Spleen (tissue), 3 donors: ENCODE results near the gene TEAD1.

Source experiments
- POLR2A ChIP-seq, 3 donors: fragments of 450-650 bp; IDR thresholded peaks; one replicate each; pipeline ENCODE4 v1.5.1; 2017; ENCODE audit warnings: antibody characterized with exemption in 3 of 3, mild to moderate bottlenecking in 1 of 3
- POLR2AphosphoS5 ChIP-seq, 3 donors: sonication (generic); formaldehyde crosslinking; IDR thresholded peaks; one replicate each; pipeline ENCODE4 v1.5.1; 2017; ENCODE audit warnings: antibody characterized with exemption in 3 of 3

DNA sequence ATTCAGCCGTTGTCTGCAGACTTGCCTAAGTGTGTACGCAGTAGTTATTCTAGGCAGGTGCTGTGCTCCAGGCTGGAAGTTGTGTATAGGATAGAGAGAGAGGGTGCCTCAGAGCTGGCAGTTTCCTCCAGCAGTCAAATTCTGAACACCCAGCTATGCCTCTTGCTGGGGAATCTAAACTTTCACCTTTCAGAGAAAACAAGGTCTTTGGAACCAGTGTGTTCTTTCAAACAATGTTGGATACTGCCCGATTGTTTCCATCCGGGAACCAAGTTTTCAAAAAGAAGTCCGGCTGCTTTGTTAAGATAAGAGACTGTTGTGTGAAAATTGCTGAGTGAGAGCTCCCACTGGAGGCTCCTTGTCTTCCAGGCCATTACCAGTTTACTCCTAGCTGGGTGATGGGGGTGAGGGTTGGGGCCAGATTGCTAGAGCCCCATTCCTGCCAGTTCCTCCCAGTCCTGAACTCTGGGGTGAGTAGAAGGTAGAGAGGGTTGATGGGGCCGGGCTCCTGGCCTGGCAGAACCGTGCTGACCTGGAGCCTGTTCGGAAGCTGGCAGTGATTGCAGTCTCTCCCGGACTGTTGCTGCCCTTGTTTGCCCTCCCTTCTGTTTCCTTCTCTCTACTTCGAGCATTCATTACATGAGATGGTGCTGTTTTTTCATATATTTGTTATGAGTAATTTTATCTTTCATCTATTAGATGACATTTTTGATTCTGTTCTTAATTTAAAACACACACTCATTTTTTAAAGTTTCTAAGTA, 150.2 kb downstream of the TEAD1 start:
- TF ChIP-seq POLR2A (IDR thresholded peaks at IDR 0.05) = no peak
- TF ChIP-seq POLR2AphosphoS5 (IDR thresholded peaks at IDR 0.05) = peak in 1 of 3 donors; percentile 30
